Stimulated activated CD8-positive, alpha-beta memory T cell treated with anti-CD3 and anti-CD28 coated beads, Interleukin-15, amount 100 ng/mL, for 4 hours (primary cell): ENCODE measurements around the gene LRP6.

Source experiments
- DNase-seq, 2 donors: peaks; one replicate each; pipeline ENCODE4 v3.0.0-alpha.2; 2020; ENCODE audit warnings: low read depth in 2 of 2

The LRP6 gene

DNA sequence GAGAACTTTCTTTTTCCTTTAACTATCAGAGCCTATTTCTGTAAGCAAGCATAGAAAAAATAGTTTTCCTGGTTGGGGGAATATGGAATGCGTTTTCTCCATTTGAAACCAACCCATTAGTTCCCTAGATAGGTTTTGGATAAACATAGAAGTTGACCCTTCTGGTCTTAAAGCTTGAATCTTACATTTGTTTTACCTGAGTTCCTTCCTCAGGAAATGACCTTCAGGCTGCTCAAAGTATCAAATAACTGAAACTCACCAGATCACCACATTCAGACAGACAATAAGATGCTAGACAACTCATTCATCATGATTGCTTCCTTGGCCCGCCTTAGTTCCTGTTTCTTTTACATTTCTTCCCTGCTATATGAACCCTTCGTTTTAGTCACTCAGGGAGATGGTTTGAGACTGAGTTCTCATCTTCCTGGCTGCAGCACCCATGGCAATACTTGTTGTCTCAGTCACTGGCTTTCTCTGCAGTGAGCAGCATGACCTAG, 52.2 kb downstream of the LRP6 start:
- DNase-seq = no peak

DNA sequence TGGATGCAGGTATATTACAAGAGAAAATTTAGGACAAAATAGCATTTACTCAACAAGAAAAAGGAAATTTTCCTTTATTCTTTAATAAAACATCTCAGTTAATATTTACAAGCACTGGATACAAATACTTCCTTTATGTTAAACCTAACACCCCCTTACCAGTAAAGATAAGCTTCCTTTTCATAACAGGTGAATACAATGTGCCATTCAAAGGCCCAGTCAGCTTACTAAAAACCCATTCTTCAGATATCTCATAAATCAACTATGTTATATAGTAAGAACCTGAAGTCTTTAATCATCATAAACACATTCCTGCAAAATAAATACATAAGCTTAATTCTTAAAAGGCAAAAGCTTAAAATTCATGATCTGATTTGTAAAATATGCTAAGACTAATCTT, 52.6 kb downstream of the LRP6 start:
- no peak for DNase-seq

DNA sequence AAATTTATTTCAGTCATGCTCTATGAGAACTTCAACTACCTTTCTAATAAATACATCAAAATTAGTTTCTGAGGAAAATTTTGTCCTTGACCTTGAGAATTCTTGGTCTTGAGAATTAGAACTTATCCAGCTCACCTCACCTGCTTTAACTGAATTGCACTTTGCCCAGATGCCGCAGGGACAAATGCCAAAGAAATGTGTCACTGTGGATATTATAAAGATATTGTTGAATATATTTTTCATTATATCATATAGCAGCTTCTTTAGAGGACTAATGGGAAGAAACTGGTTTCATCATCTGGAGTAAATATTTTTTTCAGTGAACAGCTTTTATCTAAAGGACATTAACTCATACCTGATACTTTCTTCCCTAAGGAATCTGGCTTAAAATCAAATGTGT, 54.1 kb downstream of the LRP6 start:
- DNase-seq = no peak

DNA sequence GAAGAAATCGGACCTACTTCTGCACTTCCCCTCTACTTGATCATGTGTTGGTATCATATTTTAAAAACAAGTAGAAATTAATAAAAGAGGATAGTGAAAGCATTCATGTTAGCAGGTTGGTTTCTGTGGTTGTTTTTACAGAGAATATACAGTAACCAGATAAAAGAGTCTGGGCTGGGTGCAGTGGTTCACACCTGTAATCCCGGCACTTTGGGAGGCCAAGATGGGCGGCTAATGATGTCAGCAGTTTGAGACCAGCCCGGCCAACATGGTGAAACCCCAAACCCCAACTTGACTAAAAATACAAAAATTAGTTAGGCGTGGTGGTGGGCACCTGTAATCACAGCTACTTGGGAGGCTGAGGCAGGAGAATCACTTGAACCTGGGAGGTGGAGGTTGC, 55.9 kb downstream of the LRP6 start:
- DNase-seq = no peak

DNA sequence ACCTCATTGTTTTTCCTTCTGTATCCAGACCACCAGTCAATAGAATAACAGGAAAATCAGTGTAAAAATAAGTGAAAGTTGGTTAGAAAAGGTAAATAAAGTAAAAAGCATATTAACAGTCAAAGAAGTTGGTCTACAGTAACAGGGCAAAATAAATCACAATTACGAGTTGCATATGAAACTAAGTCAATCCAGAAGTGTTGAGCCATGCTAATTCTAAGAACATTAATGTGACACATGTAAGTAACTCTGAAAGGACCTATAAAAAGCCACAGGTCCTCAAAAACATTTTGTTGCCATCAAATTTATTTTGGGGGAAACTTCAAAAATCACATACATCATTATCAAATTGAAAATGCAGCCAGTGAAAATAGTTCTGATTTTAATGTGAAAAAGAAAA, 56.4 kb downstream of the LRP6 start:
- no peak for DNase-seq

DNA sequence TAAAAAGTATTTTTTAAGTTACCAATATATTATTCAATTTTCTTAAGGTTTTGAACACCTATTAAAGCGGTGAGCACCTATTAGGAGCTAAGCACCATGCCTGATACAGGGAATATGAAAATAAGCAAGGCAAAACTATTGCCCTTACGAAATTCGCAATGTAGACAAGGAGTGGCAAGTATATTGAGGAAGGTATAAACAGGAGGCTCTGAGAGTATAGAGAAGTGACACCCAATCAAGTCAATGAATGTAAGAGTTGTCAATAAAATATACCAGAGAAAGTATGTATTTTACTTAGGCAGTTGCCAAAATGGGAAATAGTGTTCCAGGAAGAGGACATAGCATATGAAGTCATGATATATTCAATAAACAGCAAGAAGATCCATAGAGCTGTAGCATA, 57.2 kb downstream of the LRP6 start:
- no peak for DNase-seq

DNA sequence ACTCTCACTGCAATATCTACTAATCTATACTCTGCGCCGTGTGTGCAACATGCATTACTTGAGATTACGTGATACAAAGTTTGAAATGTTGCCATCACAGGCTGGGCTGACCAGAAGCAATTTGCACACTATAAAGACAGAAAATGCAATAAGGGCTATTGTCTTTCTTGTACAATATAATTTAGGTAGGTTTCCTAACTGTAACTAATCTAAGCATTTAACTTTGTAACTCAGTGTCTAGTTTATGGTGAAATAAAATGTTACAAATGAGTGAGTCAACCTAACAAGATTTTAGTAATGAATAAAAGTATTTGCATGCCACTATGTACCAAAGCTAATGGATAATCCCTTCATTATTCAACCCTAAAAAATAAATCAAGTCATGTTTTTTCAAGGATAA, 57.8 kb downstream of the LRP6 start:
- no peak for DNase-seq

DNA sequence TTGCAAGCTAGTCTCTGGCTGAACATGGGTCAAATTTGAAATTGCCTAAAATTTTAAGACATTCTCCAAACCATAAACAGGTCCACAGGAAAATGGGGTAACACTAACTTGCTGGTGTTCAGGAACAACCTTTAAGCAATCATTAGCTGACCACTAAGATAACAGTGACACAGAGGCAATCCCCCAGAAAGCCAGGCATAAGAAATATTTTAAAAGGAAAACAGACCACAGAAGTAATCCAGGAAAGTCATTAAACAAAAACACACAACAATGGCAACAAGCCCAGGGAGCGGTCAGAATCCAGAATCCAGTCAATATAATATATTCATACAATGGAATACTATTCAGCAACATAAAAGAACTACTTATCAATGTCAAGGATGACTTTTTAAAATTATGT, 59.1 kb downstream of the LRP6 start:
- no peak for DNase-seq

DNA sequence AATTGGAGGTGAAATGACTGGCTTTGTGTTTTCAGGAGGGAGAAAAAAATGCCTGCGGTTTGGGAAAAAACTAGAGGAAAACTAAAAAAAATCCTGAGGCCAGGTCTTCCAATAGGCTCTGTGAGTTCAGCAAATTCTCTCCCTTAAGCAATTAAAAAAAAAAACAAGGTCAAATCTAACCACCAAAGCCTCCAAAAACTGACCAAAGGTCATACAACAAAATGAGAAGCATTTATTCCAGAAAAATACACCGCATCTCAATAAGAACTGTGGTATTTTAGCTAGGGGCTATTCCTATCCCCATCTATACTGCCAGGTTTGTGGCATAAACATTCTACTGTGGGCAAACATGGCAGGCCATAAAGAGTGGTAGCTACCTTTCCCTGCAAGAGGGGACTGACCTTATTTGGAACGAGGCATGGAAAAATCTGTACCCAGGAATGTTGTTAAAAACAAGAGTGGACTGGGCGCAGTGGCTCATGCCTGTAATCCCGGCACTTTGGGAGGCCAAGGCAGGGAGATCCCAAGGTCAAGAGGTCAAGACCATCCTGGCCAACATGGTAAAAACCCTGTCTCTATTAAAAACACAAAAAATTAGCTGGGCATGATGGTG, 60.0 kb downstream of the LRP6 start:
- no peak for DNase-seq

DNA sequence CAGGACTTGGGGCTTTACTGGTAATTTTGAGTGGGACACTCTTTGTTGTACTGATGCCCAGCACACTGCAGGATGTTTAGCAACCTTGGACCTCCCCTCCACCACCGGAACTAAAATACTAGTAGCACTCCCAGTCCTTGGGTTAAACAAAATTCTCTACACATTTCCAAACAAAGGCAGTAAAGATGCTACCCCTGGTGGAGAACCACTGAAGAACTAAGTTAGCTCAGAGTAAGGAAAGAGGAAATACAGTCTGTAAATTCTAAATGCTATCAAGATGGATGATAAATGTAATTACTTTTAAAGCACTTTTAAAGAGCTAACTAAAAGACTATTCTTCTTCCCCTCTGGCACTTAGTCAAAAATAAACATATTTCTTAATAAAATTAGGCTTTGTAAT, 64.1 kb downstream of the LRP6 start:
- no peak for DNase-seq

DNA sequence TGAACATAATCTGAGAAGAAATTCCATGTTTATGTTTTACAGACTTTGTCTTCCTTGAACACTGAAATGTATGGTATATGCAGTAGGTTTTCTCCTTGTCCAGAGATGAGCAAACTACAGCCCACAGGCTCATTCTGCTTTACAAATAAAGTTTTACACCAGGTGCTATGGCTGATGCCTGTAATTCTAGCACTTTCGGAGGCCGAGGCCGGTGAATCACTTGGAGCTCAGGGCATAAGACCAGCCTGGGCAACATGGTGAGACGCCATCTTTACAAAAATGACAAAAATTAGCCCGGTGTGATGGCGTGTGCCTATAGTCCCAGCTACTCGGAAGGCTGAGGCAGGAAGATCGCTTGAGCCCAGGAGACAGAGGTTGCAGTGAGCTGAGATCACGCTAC, 64.7 kb downstream of the LRP6 start:
- DNase-seq = no peak

DNA sequence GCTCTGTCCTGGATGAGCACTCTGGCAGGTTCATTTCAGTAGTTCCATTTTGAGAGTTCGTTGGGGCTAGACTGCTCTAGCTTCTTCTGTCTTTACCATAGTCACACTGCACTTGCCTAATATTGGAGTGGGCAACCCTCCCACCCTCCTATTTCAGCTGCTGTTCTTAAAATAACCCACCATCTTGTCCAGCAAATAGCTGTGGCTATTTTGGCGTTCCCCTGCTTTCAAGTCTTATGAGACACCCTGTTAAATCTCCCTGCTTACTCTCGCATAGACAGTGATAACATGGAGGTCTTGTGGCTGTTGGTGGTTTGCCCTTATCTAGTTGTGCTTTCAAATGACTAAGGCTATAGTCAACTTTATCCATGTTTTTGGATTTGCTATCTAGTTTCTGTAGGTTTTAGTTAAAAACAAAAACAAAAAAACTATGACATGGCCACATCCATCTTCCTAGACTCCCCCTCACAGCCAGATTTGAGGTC, 65.5 kb downstream of the LRP6 start:
- no peak for DNase-seq

DNA sequence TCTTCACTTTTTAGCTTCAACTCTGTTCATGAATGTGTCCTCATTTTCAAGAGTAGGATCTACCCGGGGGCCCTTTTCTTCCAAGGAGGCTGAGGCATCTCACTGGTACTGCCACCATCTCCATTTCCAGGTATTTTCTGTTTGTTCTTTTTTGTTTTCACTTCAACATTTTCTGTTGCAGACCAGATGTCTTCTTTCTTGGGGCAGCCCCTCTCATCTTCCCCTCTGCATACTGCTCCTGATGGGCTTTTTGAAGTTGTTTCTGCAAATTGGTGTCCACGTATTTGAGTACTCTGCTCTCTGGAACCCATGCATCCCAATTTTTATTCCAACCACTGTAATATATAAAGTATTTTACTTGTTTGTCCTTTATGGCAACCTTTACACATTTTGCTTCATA, 66.5 kb downstream of the LRP6 start:
- DNase-seq = no peak

DNA sequence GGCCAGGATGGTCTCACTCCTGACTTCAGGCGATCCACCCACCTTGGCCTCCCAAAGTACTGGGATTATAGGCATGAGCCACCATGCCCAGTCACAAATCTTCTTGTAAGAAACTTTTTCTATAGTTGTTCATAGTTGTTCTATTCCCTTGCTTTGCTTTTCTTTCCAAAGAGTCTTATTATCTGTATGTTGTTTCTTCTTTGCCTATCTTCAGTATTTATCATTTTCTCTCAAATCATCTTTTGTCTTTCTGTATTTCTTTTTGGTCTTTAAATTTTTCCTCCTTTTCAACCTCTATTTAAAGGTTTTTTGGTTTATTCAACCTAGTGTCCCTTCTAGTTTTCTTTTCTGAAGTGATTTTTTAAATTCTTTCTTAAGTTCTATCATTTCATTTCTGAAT, 68.7 kb downstream of the LRP6 start:
- DNase-seq = no peak

DNA sequence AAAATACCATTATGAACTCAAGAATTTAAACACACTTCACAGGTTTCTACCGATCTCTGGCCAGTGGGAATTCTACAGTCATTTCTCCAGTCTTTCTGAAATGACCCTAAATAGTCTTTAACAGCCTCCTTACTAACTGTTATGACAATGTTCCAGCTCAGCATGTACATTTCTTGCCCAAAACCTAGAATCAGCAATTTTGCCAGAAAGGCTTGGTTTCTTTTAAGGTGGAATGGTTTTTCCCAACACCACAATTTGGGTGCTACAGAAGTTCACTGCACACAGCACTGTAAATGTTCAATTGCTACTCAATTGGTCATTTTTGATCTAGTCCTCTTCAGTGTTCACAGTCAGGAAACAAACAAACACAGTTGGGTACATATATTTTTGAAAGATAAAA, 69.7 kb downstream of the LRP6 start:
- DNase-seq = no peak

DNA sequence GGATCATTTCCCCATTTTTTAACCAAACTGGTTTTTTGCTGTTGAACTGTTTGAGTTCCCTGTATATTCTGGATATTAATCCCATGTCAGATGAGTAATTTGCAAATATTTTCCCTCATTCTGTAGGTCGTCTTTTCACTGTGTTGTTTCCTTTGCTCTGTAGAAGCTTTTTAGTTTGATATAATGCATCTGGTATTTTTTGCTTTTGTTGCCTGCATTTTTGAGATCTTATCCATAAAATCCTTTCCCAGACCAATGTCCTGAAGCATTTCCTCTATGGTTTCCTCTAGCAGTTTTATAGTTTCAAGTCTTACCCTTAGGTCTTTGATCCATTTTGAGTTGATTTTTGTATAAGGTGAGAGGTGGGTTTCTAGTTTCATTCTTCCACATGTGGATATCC, 71.3 kb downstream of the LRP6 start:
- no peak for DNase-seq

DNA sequence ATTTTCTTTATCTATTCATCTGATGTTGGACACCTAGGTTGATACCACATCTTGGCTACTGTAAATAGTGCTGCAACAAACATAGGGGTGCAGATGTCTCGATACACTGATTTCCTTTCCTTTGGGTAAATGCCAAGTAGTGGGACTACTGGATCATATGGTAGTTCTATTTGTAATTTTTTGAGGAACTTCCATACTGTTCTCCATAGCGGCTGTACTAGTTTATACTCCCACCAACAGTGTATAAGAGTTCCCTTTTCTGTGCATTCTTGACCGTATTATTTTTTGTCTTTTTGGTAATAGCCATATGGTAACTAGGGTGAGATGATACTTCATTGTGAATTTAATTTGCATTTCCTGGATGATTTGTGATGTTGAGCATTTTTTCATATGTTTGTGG, 71.8 kb downstream of the LRP6 start:
- no peak for DNase-seq

DNA sequence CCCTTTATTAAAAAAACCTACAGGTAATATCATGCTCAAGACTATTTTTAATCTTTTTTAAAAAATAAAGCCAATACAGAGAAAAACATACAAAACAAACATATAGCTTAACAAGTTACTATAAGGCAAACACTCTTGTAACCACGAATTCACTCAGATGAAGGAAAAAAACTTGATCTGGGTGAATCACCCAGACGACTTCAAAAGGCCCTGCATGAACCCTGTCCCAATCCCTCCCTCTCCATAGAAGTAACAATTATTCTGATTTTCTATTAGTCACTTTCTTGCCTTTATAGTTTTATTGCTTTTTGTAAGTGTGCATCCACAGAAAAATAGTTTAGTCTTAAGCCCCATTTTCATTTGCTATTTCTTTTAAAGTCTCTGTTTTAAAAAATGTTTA, 72.6 kb downstream of the LRP6 start:
- no peak for DNase-seq

DNA sequence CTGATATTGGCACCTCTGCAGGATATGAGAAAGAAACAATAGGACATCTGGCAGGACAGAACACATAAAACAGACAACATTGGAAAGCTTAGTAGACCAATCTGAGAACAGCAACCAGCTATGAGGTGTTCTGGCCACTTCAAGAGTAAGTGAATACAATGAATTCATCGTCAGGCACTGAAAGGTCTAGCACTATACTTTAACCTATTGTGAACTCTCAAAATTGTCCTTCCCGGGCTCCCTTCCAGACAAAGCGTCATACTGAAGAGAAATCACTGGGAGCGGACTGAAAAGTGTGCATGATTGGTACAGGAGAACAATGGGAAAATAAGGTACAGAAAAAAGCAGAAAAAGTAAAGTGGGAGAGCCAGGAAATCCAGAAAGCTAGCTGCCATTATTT, 75.8 kb downstream of the LRP6 start:
- no peak for DNase-seq

DNA sequence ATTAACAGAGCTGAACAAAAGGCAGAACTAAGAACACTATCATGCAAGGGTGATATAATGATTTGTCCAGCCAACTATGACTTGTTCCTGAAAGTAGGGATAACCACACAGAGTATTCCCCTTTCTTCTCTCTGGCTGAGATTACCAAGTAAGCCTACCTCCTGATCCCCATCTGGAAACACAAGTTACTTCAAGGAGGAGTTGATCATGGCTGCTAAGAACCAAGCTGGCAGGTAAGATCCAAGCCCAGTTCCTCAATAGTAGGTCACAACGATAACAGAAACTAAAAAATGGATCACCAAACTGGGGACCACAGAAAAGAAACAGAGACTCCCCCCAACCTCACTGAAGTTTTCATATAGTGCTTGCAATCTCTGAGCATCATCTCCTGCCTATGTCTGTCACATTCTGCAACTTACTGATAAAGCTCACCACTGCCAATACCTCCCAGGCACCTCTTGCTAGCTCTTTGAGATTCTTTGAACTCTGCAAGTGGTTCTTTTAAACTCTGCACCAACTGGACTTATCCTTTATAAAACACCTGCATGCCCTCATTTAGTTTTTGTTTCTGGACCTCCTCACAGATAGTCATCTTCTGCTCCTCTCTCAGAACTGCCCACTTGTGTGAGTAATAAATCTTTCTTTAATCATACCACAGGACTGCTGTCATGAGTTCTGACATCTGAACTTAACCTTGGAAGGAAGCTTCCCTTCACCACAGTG, 76.6 kb downstream of the LRP6 start:
- DNase-seq = no peak

DNA sequence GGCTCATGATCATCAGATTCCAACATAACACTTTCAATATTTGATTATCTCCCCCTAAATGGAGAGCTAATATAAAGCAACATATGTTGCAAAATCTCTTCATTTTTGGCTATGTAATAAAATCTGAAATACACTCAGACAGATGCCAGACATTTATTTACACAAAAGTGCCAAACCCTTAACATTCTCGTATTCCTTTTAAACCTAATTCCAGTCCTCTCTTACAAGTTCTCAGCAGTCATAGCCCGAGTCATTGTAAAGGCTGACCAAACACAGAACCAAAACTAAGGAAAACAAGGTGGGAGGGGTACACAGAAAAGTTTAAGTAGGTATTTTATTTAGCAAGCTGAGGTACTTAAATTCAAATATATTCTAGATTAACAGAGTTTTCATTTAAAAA, 81.4 kb downstream of the LRP6 start:
- DNase-seq = no peak

DNA sequence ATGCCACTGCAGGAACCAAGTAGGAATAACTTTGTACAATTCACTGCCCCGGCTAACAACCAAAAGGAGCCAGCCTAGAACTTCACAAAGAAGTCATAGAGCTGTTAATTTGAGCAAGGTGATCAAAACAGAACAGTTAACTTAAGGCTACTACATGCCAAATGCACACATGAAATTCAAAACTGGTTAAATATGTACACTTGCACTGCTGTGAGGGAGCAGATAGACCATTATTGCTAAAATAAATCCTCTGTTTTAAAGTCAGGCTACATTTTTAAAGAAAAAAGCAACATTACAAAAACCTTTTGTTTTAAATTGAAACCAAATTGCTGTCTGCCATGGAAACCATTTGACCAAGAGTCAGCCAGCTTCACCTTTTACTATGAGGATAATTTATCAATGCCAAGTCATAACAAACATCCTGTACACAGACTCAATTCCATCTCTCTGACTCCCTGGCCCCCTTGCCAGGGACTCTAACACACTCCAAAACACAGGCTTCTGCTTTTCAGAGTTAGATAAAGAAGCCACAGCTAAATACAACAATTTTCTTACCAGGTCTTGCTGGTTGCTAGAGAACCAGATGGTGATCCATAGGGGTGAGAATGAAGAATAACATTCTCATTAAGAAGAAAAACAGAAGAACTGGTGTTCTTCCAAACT, 84.0 kb downstream of the LRP6 start:
- DNase-seq = no peak

DNA sequence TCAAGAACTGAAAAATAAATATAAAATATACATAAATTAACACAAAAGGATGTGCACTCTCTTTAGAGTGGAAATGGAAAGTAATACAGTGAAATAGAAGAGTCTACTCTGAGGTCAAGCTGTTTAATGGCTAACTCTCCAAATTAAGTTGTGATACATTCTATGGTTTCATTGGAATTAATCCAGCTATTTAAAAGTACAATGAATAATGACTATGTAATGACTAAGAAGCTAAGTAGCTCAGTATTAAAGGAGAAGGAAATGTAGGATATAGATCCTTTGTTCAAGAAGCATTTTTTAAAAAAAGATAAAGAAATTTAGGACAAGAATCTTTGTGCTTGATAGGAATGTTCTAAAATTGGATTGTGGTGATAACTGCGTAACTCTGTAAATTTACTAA, 85.3 kb downstream of the LRP6 start:
- DNase-seq = no peak
